ENCODE data around the gene MACROD2. TPM values are rescaled to one million over a fixed set of nuclear protein-coding genes. Genes with fewer than 3 reads are reported as not detected.

The MACROD2 gene
- polyA plus RNA-seq, 1 donor from 2014 or later = 23.2 TPM

DNA sequence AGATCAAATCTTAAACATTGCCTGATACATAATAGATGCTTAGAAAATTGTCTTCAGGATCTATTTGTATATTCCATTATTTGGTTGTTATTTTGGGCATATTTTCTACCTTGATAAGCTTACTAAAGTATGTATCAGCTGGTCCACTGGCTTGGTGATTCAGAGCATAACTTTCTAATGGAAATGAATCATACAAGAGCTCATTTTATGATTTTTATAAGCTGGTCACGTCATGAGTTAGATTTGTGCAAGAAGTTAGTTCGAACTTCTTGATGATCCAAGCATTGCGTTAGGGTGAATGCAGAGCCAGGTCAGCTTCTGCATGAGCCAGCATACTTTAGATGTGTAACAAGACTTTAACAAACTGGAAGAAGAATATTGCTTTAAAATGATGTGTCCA is 486.5 kb downstream of the MACROD2 start:
- no peak overlapping the region for H2AFZ ChIP-seq (ENCODE audit: low read depth, low read length)
- no peak overlapping the region for H3K4me3 ChIP-seq (ENCODE audit: low read length)
- no peak overlapping the region for H3K9ac ChIP-seq (ENCODE audit: low read length)
- no peaks in the 10 kb centered on the region for H3K79me2 ChIP-seq (replicated peaks; ENCODE audit: insufficient read depth, low read length)
- no peaks in the 10 kb centered on the region for H3F3A ChIP-seq (ENCODE audit: insufficient read depth, low read length, poor library complexity, severe bottlenecking)
- H3K9me3 ChIP-seq (ENCODE audit: low read length) = no peaks in the 10 kb centered on the region
- H3K27ac ChIP-seq (ENCODE audit: low read length) = no peak overlapping the region
- no peaks in the 10 kb centered on the region for H3K9me2 ChIP-seq (ENCODE audit: insufficient read depth, low read length)
- no peaks in the 10 kb centered on the region for H3K36me3 ChIP-seq (ENCODE audit: insufficient read depth, low read length)
- H4K20me1 ChIP-seq (ENCODE audit: insufficient read depth) = no peaks in the 10 kb centered on the region
- H3K27me3 ChIP-seq (ENCODE audit: insufficient read depth, low read depth, low read length) = no peaks in the 10 kb centered on the region
- TF ChIP-seq EZH2 (IDR thresholded peaks at IDR 0.05; ENCODE audit: borderline replicate concordance, insufficient read depth, low read length, poor library complexity, severe bottlenecking) (no peak), RAD21 (conservative IDR thresholded peaks at IDR 0.05) (no peak), POLR2AphosphoS5 (IDR thresholded peaks at IDR 0.05) (no peak), EP300 (conservative IDR thresholded peaks at IDR 0.05; ENCODE audit: poor library complexity, severe bottlenecking) (no peak), TAF1 (IDR thresholded peaks at IDR 0.05; ENCODE audit: low read depth) (no peak), MXI1 (conservative IDR thresholded peaks at IDR 0.05; ENCODE audit: poor library complexity, severe bottlenecking) (no peak), SMC3 (conservative IDR thresholded peaks at IDR 0.05; ENCODE audit: poor library complexity) (no peak)
- TF ChIP-seq, protein P1, sequence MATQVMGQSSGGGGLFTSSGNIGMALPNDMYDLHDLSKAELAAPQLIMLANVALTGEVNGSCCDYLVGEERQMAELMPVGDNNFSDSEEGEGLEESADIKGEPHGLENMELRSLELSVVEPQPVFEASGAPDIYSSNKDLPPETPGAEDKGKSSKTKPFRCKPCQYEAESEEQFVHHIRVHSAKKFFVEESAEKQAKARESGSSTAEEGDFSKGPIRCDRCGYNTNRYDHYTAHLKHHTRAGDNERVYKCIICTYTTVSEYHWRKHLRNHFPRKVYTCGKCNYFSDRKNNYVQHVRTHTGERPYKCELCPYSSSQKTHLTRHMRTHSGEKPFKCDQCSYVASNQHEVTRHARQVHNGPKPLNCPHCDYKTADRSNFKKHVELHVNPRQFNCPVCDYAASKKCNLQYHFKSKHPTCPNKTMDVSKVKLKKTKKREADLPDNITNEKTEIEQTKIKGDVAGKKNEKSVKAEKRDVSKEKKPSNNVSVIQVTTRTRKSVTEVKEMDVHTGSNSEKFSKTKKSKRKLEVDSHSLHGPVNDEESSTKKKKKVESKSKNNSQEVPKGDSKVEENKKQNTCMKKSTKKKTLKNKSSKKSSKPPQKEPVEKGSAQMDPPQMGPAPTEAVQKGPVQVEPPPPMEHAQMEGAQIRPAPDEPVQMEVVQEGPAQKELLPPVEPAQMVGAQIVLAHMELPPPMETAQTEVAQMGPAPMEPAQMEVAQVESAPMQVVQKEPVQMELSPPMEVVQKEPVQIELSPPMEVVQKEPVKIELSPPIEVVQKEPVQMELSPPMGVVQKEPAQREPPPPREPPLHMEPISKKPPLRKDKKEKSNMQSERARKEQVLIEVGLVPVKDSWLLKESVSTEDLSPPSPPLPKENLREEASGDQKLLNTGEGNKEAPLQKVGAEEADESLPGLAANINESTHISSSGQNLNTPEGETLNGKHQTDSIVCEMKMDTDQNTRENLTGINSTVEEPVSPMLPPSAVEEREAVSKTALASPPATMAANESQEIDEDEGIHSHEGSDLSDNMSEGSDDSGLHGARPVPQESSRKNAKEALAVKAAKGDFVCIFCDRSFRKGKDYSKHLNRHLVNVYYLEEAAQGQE (IDR thresholded peaks at IDR 0.05; ENCODE audit: borderline replicate concordance) = no peak
- TF ChIP-seq, protein P2, sequence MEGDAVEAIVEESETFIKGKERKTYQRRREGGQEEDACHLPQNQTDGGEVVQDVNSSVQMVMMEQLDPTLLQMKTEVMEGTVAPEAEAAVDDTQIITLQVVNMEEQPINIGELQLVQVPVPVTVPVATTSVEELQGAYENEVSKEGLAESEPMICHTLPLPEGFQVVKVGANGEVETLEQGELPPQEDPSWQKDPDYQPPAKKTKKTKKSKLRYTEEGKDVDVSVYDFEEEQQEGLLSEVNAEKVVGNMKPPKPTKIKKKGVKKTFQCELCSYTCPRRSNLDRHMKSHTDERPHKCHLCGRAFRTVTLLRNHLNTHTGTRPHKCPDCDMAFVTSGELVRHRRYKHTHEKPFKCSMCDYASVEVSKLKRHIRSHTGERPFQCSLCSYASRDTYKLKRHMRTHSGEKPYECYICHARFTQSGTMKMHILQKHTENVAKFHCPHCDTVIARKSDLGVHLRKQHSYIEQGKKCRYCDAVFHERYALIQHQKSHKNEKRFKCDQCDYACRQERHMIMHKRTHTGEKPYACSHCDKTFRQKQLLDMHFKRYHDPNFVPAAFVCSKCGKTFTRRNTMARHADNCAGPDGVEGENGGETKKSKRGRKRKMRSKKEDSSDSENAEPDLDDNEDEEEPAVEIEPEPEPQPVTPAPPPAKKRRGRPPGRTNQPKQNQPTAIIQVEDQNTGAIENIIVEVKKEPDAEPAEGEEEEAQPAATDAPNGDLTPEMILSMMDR (IDR thresholded peaks at IDR 0.05; ENCODE audit: poor library complexity, severe bottlenecking) = no peak
- H3K4me2 ChIP-seq (ENCODE audit: low read length) = no peak overlapping the region

DNA sequence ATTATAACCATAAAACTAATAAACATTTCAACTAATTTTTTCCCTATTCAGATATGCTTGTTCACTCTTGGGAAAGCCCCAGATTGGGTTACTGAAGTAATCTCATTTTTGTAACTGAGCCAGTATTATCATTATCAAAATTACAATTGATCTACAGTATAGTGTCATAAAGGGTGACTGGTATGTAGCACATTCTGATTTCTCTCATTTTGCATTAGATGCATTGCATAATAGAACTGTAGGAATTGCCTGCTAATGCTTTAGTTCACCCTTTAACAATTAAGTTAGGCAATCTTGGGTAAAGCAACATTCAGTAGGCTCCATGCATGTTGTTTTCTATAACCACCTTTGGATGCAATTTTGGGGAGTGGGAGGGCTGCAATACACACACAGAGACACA is 492.9 kb downstream of the MACROD2 start:
- H3K9me3 ChIP-seq (ENCODE audit: low read length) = no peaks in the 10 kb centered on the region
- no peaks in the 10 kb centered on the region for H3K9me2 ChIP-seq (ENCODE audit: insufficient read depth, low read length)
- no peaks in the 10 kb centered on the region for H3K79me2 ChIP-seq (replicated peaks; ENCODE audit: insufficient read depth, low read length)

More for the DNA sequence above, 492.9 kb downstream of the MACROD2 start:
- no peak overlapping the region for H3K27ac ChIP-seq (ENCODE audit: low read length)
- H3K4me3 ChIP-seq (ENCODE audit: low read length) = no peak overlapping the region
- H3K4me2 ChIP-seq (ENCODE audit: low read length) = no peak overlapping the region
- H3K27me3 ChIP-seq (ENCODE audit: insufficient read depth, low read depth, low read length) = no peaks in the 10 kb centered on the region
- H3K36me3 ChIP-seq (ENCODE audit: insufficient read depth, low read length) = no peaks in the 10 kb centered on the region
- no peaks in the 10 kb centered on the region for H3F3A ChIP-seq (ENCODE audit: insufficient read depth, low read length, poor library complexity, severe bottlenecking)
- TF ChIP-seq RAD21 (conservative IDR thresholded peaks at IDR 0.05) (no peak), MXI1 (conservative IDR thresholded peaks at IDR 0.05; ENCODE audit: poor library complexity, severe bottlenecking) (no peak)
- H2AFZ ChIP-seq (ENCODE audit: low read depth, low read length) = no peak overlapping the region
- no peak overlapping the region for H3K9ac ChIP-seq (ENCODE audit: low read length)
- no peaks in the 10 kb centered on the region for H4K20me1 ChIP-seq (ENCODE audit: insufficient read depth)
